ENCODE results near the gene ETS1. TPM values are rescaled to one million over a fixed set of nuclear protein-coding genes. Genes with fewer than 3 reads are reported as not detected.
A peak's percentile ranks its signal among the peaks of the same experiment; 100 is the strongest.

The ETS1 gene
- total RNA-seq, 1 experiment from 2014 or later, result 3.7 TPM

DNA sequence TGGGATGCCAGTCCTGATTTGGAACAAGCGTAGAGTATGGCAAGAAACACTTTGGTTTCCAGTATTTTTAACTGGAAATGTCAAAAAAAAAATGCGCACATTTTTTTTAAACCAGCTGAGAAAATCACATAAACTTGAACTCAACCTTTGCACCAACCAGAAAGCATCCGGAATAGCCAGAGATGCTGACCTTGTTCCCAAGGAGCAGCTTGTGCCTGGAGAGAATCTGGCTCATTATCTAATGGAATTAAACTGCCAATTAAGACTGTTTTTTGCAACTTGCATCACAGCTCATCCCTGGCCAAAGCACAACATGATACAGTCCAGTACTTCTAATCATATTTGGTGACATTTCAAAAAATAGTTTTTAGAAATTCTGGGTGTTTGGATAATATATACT lies 8.4 kb upstream of the ETS1 start:
- BruUV-seq (replicated peaks), result no TSS peak
- intact Hi-C loops (cut with micrococcal nuclease; ENCODE audit: unreplicated experiment), result no loop called here
- H3K27ac ChIP-seq (ENCODE audit: low read depth, low read length, poor library complexity, severe bottlenecking), result no peak overlapping the region
- peaks cover 88% of the 10 kb centered on the region for H3K27me3 ChIP-seq (replicated peaks; ENCODE audit: insufficient read depth, low read depth, low read length, poor library complexity)
- TF ChIP-seq CTCF (conservative IDR thresholded peaks at IDR 0.05; ENCODE audit: low read depth, low read length) (no peak), EZH2 (IDR thresholded peaks at IDR 0.05; ENCODE audit: borderline replicate concordance, low read depth, low read length, poor library complexity, severe bottlenecking) (no peak)
- H3K36me3 ChIP-seq (ENCODE audit: insufficient read depth, low read length, poor library complexity, severe bottlenecking), result no peaks in the 10 kb centered on the region
- CTCF ChIA-PET, result no interaction called here
- POLR2A ChIA-PET (ENCODE audit: low non-redundant PET), result no interaction called here
- H3K4me1 ChIP-seq (ENCODE audit: insufficient read depth, low read length, poor library complexity, severe bottlenecking), result peaks cover 9% of the 10 kb centered on the region
- no peak overlapping the region for H3K4me3 ChIP-seq (ENCODE audit: low read depth, low read length, poor library complexity, severe bottlenecking)
- no peaks in the 10 kb centered on the region for H3K9me3 ChIP-seq (ENCODE audit: low read depth, low read length, poor library complexity, severe bottlenecking)
- no peak for DNase-seq (ENCODE audit: low spot score)

DNA sequence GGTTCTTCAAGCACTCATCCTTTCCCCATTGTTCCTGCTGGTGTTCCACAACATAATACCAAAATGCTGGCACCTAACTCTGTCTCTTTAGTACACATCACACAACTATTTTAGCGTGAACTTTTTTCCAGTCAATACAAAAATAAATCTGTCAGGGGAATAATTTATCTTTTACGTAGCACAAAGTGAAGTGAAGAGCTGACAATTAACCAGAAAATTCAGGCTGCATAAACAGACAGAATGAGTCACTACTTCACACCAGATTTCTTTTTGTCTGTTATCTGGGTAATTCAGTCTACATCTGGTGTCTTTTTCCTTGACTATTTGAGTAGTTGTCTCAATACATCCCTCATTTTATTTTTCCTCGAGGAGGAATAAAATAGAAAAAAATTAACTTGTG lies 7.9 kb upstream of the ETS1 start:
- POLR2A ChIA-PET (ENCODE audit: low non-redundant PET), result no interaction called here
- peak; percentile 41 for DNase-seq (ENCODE audit: low spot score)
- Histone ChIP-seq H3K27ac (ENCODE audit: low read depth, low read length, poor library complexity, severe bottlenecking) (no peak overlapping the region), H3K4me3 (ENCODE audit: low read depth, low read length, poor library complexity, severe bottlenecking) (no peak overlapping the region), H3K27me3 (replicated peaks; ENCODE audit: insufficient read depth, low read depth, low read length, poor library complexity) (peaks cover 84% of the 10 kb centered on the region), H3K9me3 (ENCODE audit: low read depth, low read length, poor library complexity, severe bottlenecking) (no peaks in the 10 kb centered on the region), H3K36me3 (ENCODE audit: insufficient read depth, low read length, poor library complexity, severe bottlenecking) (no peaks in the 10 kb centered on the region), H3K4me1 (ENCODE audit: insufficient read depth, low read length, poor library complexity, severe bottlenecking) (peaks cover 9% of the 10 kb centered on the region)
- BruUV-seq (replicated peaks), result no TSS peak
- intact Hi-C loops (cut with micrococcal nuclease; ENCODE audit: unreplicated experiment), result no loop called here
- no peak for TF ChIP-seq CTCF (conservative IDR thresholded peaks at IDR 0.05; ENCODE audit: low read depth, low read length)
- TF ChIP-seq EZH2 (IDR thresholded peaks at IDR 0.05; ENCODE audit: borderline replicate concordance, low read depth, low read length, poor library complexity, severe bottlenecking), result no peak
- CTCF ChIA-PET, result no interaction called here

GRCh38 chr11:128594226-128594625 lies 6.9 kb upstream of the ETS1 start:
- no TSS peak for BruUV-seq (replicated peaks)
- POLR2A ChIA-PET (ENCODE audit: low non-redundant PET), result no interaction called here
- peaks cover 84% of the 10 kb centered on the region for H3K27me3 ChIP-seq (replicated peaks; ENCODE audit: insufficient read depth, low read depth, low read length, poor library complexity)
- no peak overlapping the region for H3K4me3 ChIP-seq (ENCODE audit: low read depth, low read length, poor library complexity, severe bottlenecking)
- peaks cover 9% of the 10 kb centered on the region for H3K4me1 ChIP-seq (ENCODE audit: insufficient read depth, low read length, poor library complexity, severe bottlenecking)
- no peaks in the 10 kb centered on the region for H3K9me3 ChIP-seq (ENCODE audit: low read depth, low read length, poor library complexity, severe bottlenecking)
- DNase-seq (ENCODE audit: low spot score), result no peak
- TF ChIP-seq EZH2 (IDR thresholded peaks at IDR 0.05; ENCODE audit: borderline replicate concordance, low read depth, low read length, poor library complexity, severe bottlenecking) (no peak), CTCF (conservative IDR thresholded peaks at IDR 0.05; ENCODE audit: low read depth, low read length) (no peak)
- intact Hi-C loops (cut with micrococcal nuclease; ENCODE audit: unreplicated experiment), result no loop called here
- H3K36me3 ChIP-seq (ENCODE audit: insufficient read depth, low read length, poor library complexity, severe bottlenecking), result no peaks in the 10 kb centered on the region
- H3K27ac ChIP-seq (ENCODE audit: low read depth, low read length, poor library complexity, severe bottlenecking), result no peak overlapping the region
- CTCF ChIA-PET, result no interaction called here

Data from A673 (cell line).